ENCODE results near the gene MRPL53.
A peak's percentile ranks its signal among the peaks of the same experiment; 100 is the strongest.

The MRPL53 gene

DNA sequence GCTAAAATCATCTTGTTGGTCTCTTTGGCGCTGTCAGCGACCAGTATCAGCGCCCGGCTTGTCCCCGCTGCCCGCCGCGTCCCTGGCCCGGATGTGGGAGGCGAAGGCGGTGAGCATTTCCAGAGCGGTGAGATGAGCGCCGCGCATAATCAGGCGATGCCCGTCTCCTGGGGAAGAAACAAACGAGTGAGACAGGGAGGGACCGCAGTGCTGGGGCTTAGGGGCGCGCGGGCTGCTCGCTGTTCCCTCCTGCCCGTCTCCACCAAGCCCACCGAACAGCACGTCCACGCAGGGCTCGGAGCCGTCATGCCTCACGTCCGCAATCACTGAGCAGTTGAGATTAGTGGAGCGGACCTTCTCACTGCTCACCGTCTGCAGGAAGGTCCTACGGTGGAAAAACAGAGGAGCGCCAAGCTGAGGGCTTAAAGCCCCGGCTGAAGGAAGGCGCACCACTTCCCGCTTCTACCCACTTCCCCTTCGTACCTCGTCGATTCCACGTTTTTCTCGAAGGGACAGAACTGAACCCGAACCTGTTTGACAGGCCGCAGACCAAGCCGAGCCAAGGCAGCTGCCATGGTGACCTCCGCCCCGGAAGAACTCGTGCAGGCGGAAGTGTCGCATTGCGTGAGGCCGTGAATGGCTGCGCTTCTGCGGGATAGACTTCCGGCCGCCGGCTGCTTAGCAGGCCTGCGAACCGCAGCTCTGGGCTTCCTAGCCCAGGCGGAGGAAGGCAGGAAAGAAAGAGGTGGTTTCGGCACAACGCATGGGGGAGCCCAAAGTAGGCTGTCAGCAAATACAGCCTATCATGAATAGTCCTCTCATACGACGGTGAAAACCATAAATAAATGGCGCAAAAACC lies at the start of gene MRPL53:
Gene MRPL53 (minus strand): TSS at position 595 of the 859 bp plus-strand sequence. CDS start 20 bp downstream, at position 575.
- Mint-ChIP-seq H3K4me3 (peak within 1 kb of the TSS; percentile 97 to 100), H3K4me1 (peaks cover 38% of the 10 kb centered on the region), H3K9me3 (no peaks in the 10 kb centered on the region), H3K27ac (peak within 1 kb of the TSS; percentile 94 to 98), H3K27me3 (no peaks in the 10 kb centered on the region)
- ATAC-seq: peak; percentile 95
- DNase-seq: peak; percentile 92 to 96

GRCh38 chr2:74516650-74517049 lies 44.2 kb upstream of the MRPL53 start:
- Mint-ChIP-seq H3K27me3 (peaks cover 85% of the 10 kb centered on the region), H3K9me3 (no peaks in the 10 kb centered on the region), H3K4me3 (peak overlapping the region; percentile 81 to 87), H3K27ac (no peak overlapping the region), H3K4me1 (peaks cover 19% of the 10 kb centered on the region)
- ATAC-seq: no peak
- no peak for DNase-seq

DNA sequence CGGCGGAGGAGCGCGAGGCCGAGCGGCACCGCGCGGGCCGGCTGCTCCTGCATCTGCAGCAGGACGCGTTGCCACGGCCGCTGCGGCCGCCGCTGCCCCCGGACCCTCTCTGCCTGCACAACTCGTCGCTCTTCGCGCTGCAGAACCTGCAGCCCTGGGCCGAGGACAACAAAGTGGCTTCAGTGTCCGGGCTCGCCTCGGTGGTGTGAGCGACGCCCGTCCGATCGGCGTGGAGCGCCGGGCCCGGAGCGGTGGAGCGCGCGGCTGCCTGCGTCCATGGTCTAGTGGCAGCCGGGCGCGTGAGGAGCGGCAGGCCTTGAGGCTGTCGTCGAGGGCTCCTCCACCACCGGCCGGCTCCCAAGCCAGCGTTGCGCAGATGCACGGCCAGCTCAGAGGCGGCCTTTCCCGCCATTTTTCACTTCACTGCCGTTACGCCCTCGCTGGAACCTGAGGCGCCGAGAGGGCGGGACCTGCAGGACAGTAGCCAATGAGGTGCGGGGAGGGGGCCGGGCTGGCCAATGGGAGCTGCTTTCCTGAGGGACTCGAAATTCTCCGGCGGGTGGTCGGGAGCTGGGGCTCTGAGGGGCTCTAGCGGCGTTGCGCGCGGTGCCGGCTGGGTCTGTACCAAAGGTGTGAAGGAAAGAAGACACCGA lies 43.6 kb upstream of the MRPL53 start:
- Mint-ChIP-seq H3K4me3 (peak overlapping the region; percentile 81 to 87), H3K4me1 (peaks cover 20% of the 10 kb centered on the region), H3K9me3 (no peaks in the 10 kb centered on the region), H3K27me3 (peaks cover 90% of the 10 kb centered on the region), H3K27ac (peak overlapping the region in 1 of 2 donors; percentile 79)
- peak; percentile 77 to 84 for DNase-seq
- ATAC-seq: peak; percentile 81

- Mint-ChIP-seq H3K27ac (no peak overlapping the region), H3K9me3 (no peaks in the 10 kb centered on the region), H3K4me3 (peak overlapping the region; percentile 81 to 85), H3K4me1 (peaks cover 26% of the 10 kb centered on the region), H3K27me3 (peaks cover 95% of the 10 kb centered on the region)
- no peak for DNase-seq
- ATAC-seq: peak; percentile 21
Measured at GRCh38 chr2:74515271-74515980, 42.9 kb upstream of the MRPL53 start.

DNA sequence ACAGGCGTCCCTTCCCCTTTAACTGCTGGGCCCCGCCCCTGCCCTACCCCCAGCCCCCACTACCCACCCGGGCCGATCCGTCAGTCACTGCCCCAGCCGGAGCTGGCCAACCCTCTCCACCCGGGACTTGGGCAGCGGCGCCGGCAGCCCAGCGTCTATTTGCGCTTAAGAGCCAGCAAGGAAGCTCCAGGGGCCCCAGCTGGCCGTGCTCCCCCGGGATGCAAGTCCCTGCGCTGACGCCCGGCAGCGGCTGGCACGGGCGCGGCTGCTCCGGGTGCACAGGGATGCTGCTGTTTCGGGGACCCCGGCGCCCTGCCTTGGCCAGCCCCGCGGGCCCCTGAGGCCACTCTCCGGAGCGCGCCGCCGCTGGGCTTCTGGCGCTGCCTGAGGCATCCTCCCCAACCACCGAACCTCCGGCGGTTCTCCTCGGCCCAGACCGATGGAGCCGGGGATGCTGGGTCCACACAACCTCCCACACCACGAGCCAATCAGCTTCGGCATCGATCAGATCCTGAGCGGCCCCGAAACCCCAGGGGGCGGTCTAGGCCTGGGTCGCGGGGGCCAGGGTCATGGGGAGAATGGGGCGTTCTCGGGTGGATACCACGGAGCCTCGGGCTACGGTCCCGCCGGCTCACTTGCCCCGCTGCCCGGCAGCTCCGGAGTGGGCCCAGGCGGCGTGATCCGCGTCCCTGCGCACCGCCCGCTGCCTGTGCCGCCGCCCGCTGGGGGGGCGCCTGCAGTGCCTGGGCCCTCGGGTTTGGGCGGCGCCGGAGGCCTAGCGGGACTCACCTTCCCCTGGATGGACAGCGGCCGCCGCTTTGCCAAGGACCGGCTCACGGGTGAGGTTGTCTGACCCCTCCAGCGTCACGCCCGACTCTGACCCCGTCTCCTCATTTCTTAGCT lies 42.1 kb upstream of the MRPL53 start, which contains the start of gene TLX2:
Gene TLX2 (plus strand): TSS at position 83 of the 903 bp plus-strand sequence. CDS start 357 bp downstream, at position 440.
- ATAC-seq (peak; percentile 26), DNase-seq (no peak)
- Mint-ChIP-seq H3K4me1 (peaks cover 28% of the 10 kb centered on the region), H3K9me3 (no peaks in the 10 kb centered on the region), H3K27me3 (peaks cover 95% of the 10 kb centered on the region), H3K4me3 (peak within 1 kb of the TSS; percentile 81 to 85), H3K27ac (no peak within 1 kb of the TSS)

DNA sequence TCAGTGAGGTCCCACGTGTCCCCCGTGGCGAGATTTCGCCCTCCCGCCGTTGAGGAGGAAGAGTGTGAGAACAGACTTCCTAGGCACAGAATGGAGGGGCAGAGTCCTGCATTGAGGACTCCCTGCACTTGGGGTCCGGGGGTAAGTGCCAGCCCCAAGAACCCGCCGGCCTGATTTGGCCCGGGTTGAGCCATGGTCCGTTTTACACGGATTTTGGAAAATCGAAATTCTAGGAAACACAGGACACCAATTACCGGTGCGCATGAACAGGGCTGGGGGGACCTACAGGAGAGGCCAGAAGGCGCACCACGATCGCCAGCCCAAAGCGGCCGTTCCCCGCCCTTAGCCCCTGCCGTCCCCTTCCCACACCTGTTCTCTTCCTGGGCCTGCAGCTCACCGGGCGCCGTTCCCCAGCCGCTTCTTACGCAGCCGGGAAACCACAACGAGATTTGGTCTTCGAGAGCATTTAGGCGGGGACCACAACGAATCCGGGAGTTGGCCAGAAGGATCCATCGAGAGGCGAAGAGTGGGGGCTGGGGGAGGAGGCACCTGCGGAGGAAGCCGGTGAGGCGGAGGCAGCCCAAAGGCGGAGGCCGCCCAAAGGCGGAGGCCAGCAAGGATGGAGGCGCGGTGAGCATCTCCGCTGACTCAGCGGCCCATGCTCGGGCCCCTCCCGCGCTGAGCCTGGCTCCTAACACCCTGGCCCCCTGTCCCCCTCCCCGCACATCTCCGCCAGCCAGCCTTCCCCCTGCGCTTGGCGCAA lies 41.3 kb upstream of the MRPL53 start:
- no peaks in the 10 kb centered on the region for H3K9me3 Mint-ChIP-seq
- peak overlapping the region; percentile 58 to 65 for H3K4me3 Mint-ChIP-seq
- peak in 1 of 2 donors; percentile 49 for DNase-seq
- peaks cover 90% of the 10 kb centered on the region for H3K27me3 Mint-ChIP-seq
- H3K27ac Mint-ChIP-seq: no peak overlapping the region
- peak; percentile 47 for ATAC-seq
- peaks cover 28% of the 10 kb centered on the region for H3K4me1 Mint-ChIP-seq

GRCh38 chr2:74512744-74513604 lies 40.5 kb upstream of the MRPL53 start:
- no peaks in the 10 kb centered on the region for H3K9me3 Mint-ChIP-seq
- no peak overlapping the region for H3K27ac Mint-ChIP-seq
- peaks cover 36% of the 10 kb centered on the region for H3K4me1 Mint-ChIP-seq
- peak overlapping the region in 1 of 2 donors; percentile 58 for H3K4me3 Mint-ChIP-seq
- ATAC-seq: no peak
- no peak for DNase-seq
- H3K27me3 Mint-ChIP-seq: peaks cover 88% of the 10 kb centered on the region

DNA sequence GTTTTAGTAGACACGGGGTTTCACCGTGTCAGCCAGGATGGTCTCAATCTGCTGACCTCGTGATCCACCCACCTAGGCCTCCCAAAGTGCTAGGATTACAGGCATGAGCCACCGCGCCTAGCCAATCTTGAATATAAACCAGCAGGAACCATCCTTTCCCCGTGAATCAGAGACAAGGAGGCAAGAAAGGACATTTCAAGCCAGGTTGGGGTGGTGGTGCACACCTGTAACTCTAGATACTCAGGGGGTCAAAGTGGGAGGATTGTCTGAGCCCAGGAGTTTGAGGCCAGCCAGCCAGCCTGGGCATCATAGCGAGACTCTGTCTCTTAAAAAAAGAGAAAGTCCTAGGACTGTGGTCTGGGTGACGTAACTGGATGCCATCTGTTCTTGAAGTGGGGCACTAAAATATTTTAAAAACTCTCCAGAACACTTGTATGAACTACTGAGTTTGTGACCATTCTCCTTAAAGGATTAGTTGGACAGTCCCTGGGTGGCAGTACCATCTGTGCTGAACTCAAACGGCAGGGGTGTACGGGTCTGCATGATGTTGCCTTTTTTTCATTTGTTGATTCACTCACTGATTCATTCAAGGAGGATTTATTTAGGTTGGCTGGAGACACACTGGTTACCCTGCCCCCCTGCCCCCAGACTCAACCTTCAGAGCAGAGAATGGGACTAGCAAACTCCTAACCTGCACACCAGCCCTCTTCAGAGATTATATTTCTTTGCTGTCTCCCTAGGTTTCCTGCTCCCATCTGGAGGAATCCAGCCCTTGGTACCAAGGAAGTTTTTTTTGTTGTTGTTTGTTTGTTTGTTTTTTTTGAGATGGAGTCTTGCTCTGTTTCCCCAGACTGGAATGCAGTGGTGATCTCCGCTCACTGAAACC lies 38.9 kb upstream of the MRPL53 start:
- DNase-seq: no peak
- Mint-ChIP-seq H3K27me3 (peaks cover 72% of the 10 kb centered on the region), H3K27ac (no peak overlapping the region), H3K9me3 (no peaks in the 10 kb centered on the region), H3K4me1 (peaks cover 41% of the 10 kb centered on the region), H3K4me3 (no peak overlapping the region)
- no peak for ATAC-seq

DNA sequence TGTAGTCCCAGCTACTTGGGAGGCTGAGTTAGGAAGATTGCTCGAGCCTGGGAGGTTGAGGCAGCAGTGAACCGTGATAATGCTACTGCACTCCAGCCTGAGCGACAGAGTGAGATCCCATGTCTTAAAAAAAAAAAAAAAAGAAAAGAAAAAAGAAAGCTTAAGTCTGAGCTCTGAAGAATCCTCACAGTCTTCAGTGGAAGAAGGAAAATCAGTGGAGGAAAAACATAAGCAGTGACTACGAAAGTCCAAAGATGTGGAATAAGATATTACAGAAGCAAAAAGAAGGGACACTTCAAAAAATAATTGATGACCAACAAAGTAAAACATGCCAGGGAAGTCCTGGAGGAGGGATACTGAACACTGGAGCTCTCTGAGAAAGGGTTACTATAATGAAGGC lies 37.8 kb upstream of the MRPL53 start:
- H3K9me3 Mint-ChIP-seq: no peaks in the 10 kb centered on the region
- H3K27ac Mint-ChIP-seq: no peak overlapping the region
- H3K4me1 Mint-ChIP-seq: peaks cover 43% of the 10 kb centered on the region
- no peak overlapping the region for H3K4me3 Mint-ChIP-seq
- ATAC-seq (no peak), DNase-seq (no peak)
- H3K27me3 Mint-ChIP-seq: peaks cover 61% of the 10 kb centered on the region

- peak; percentile 44 for ATAC-seq
- Mint-ChIP-seq H3K4me3 (peak overlapping the region; percentile 94 to 97), H3K27me3 (peaks cover 65% of the 10 kb centered on the region), H3K4me1 (peaks cover 58% of the 10 kb centered on the region), H3K9me3 (no peaks in the 10 kb centered on the region), H3K27ac (peak overlapping the region; percentile 99 to 100)
- peak; percentile 39 to 50 for DNase-seq
Measured at GRCh38 chr2:74507926-74508520, 35.5 kb upstream of the MRPL53 start.

DNA sequence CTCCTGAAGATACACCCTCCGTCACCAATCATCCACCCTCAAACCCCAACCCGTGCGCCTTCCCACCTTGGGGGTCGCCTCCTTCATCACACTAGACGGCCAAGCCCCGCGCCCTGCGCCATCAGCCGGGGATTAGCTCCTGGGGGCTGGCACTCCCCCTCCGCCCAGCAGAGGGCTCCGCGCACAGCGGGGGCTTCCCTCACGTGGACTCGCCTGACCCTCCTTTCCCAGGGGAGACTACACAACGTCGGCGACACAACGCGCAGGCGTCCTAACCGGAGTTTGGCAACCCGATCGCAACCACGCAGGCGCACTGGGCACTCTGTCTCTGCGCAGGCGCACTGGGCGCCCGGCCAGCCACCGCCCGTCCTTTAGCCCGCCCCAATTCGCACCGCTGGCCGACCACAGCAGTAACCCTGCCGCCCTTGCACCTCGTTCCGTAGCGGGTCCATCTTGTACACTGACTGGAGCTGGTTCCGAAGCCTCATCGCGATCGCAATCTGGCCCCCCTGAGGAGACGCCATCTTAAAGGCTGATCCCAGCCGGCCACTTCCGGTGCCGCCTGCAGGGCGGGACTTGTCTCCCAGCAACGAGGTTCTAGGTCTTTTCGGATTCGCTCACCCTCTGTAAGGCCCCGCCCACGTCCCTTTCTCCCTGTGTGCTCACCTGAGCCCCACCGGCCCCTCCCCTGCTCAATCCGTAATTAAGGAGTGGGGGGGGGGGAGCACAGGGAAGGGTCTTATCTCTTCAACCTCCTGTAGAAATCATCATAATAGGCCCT lies 34.9 kb upstream of the MRPL53 start, which contains the start of gene PCGF1:
Gene PCGF1 (minus strand): TSS at position 551 of the 781 bp plus-strand sequence. CDS start 27 bp downstream, at position 524.
- peaks cover 65% of the 10 kb centered on the region for H3K27me3 Mint-ChIP-seq
- peak; percentile 97 to 98 for DNase-seq
- H3K27ac Mint-ChIP-seq: peak within 1 kb of the TSS; percentile 99 to 100
- peak within 1 kb of the TSS; percentile 94 to 97 for H3K4me3 Mint-ChIP-seq
- H3K9me3 Mint-ChIP-seq: no peaks in the 10 kb centered on the region
- peaks cover 65% of the 10 kb centered on the region for H3K4me1 Mint-ChIP-seq
- peak; percentile 89 for ATAC-seq
